CD4-positive, alpha-beta T cell treated with Interferon alpha-2 for 1 hour (primary cell): Measurements from ENCODE around the gene PHKB.
"Not testable (repeated sequence)": the region's sequence is repeated elsewhere in the genome, so short reads cannot be mapped to it uniquely, and the experiment has no call there.

Experiments
- DNase-seq, 2 donors: peaks; one replicate each; pipeline ENCODE4 v3.0.0-alpha.2; 2020 to 2022

PHKB gene

GRCh38 chr16:47470810-47471209 lies 9.7 kb downstream of the PHKB start:
- no peak for DNase-seq

- not testable (repeated sequence) for DNase-seq
These were observed 11.9 kb downstream of the PHKB start for GRCh38 chr16:47473004-47473403.

- DNase-seq = no peak
These were observed 12.7 kb downstream of the PHKB start for GRCh38 chr16:47473792-47474191.

- DNase-seq = no peak
These were observed 14.7 kb downstream of the PHKB start for GRCh38 chr16:47475786-47476185.

GRCh38 chr16:47476654-47477345 lies 15.7 kb downstream of the PHKB start:
- DNase-seq = no peak

GRCh38 chr16:47477679-47478078 lies 16.5 kb downstream of the PHKB start:
- no peak for DNase-seq

GRCh38 chr16:47480410-47480809 lies 19.3 kb downstream of the PHKB start:
- no peak for DNase-seq

- DNase-seq = no peak
These were observed 20.7 kb downstream of the PHKB start for GRCh38 chr16:47481698-47482374.

- no peak for DNase-seq
These were observed 22.5 kb downstream of the PHKB start for GRCh38 chr16:47483616-47484015.

GRCh38 chr16:47486856-47487255 lies 25.7 kb downstream of the PHKB start:
- no peak for DNase-seq

GRCh38 chr16:47488051-47488450 lies 26.9 kb downstream of the PHKB start:
- DNase-seq = no peak

GRCh38 chr16:47490471-47490870 lies 29.3 kb downstream of the PHKB start:
- no peak for DNase-seq

GRCh38 chr16:47492036-47492427 lies 30.9 kb downstream of the PHKB start:
- DNase-seq = no peak

GRCh38 chr16:47492428-47493377 lies 31.6 kb downstream of the PHKB start:
- DNase-seq = peak in 1 of 2 donors; percentile 24

GRCh38 chr16:47493381-47494337 lies 32.5 kb downstream of the PHKB start:
- no peak for DNase-seq

GRCh38 chr16:47499080-47499699 lies 38.1 kb downstream of the PHKB start:
- DNase-seq = no peak

- DNase-seq = no peak
These were observed 38.7 kb downstream of the PHKB start for GRCh38 chr16:47499700-47500264.

GRCh38 chr16:47503936-47504335 lies 42.8 kb downstream of the PHKB start:
- no peak for DNase-seq

- no peak for DNase-seq
These were observed 43.5 kb downstream of the PHKB start for GRCh38 chr16:47504599-47504998.

- no peak for DNase-seq
These were observed 45.7 kb downstream of the PHKB start for GRCh38 chr16:47506800-47507199.

GRCh38 chr16:47507701-47508100 lies 46.6 kb downstream of the PHKB start:
- no peak for DNase-seq
